Keratinocyte (primary cell): ENCODE data around the gene TLCD3B. TPM values are rescaled to one million over a fixed set of nuclear protein-coding genes. Genes with fewer than 3 reads are reported as not detected.

Source experiments
- DNase-seq: peaks from one replicate; pipeline ENCODE4 v3.0.0-alpha.2; 2011; ENCODE audit warnings: low read depth, missing footprints, low spot score
- FAIRE-seq: peaks from 2 replicates; lab custom pipeline; 2011; peaks lifted over from hg19 to GRCh38; lab: Jason Lieb, UNC
- H2AFZ ChIP-seq: 2 replicates; pipeline ENCODE4 v1.6.0; 2012; ENCODE audit warnings: low read length, control low read depth, inconsistent platforms; ENCODE audit not compliant: control insufficient read depth
- H3K27ac ChIP-seq: 2 replicates; pipeline ENCODE4 v1.5.1; 2011; ENCODE audit warnings: low read length; ENCODE audit not compliant: control insufficient read depth, insufficient read depth
- H3K27me3 ChIP-seq: 3 replicates; pipeline ENCODE4 v1.6.0; 2011; ENCODE audit warnings: low read length; ENCODE audit not compliant: control insufficient read depth, insufficient read depth; ENCODE audit errors: extremely low read depth
- H3K36me3 ChIP-seq, 2 experiments: 2 replicates in 1 of 2; 3 replicates in 1 of 2; pipeline ENCODE4 v1.5.1; 2011; ENCODE audit warnings: low read length in 2 of 2, mild to moderate bottlenecking in 1 of 2; ENCODE audit not compliant: control insufficient read depth in 2 of 2, insufficient read depth in 2 of 2; ENCODE audit errors: extremely low read depth in 1 of 2
- H3K4me1 ChIP-seq: 3 replicates; pipeline ENCODE4 v1.5.1; 2011; ENCODE audit warnings: low read length; ENCODE audit not compliant: control insufficient read depth, insufficient read depth; ENCODE audit errors: extremely low read depth
- H3K4me2 ChIP-seq: 3 replicates; pipeline ENCODE4 v1.6.0; 2011; ENCODE audit warnings: low read depth, low read length; ENCODE audit not compliant: control insufficient read depth, insufficient read depth; ENCODE audit errors: extremely low read depth
- H3K4me3 ChIP-seq, 3 experiments: fragments of 200-600 bp in 1 of 3; sonication (generic) in 1 of 3; 2 replicates in 2 of 3; 3 replicates in 1 of 3; pipeline ENCODE4 v1.5.1; 2011 to 2016; ENCODE audit warnings: low read length in 3 of 3, mild to moderate bottlenecking in 3 of 3, control low read depth in 2 of 3, inconsistent platforms in 1 of 3, low read depth in 1 of 3, mixed read lengths in 1 of 3, mixed run types in 1 of 3, moderate library complexity in 1 of 3; ENCODE audit not compliant: control insufficient read depth in 2 of 3, insufficient read depth in 2 of 3; ENCODE audit errors: extremely low read depth in 1 of 3
- H3K79me2 ChIP-seq: 2 replicates; pipeline ENCODE4 v1.6.0; 2012; ENCODE audit warnings: low read length; ENCODE audit not compliant: control insufficient read depth, insufficient read depth
- H3K9ac ChIP-seq: 3 replicates; pipeline ENCODE4 v1.6.0; 2011; ENCODE audit warnings: low read length; ENCODE audit not compliant: control insufficient read depth, insufficient read depth; ENCODE audit errors: extremely low read depth
- H3K9me1 ChIP-seq: 3 replicates; pipeline ENCODE4 v1.6.0; 2011; ENCODE audit warnings: low read length; ENCODE audit not compliant: control insufficient read depth, insufficient read depth; ENCODE audit errors: extremely low read depth
- H3K9me3 ChIP-seq: 2 replicates; pipeline ENCODE4 v1.5.1; 2012; ENCODE audit warnings: low read depth, low read length; ENCODE audit not compliant: control insufficient read depth
- H4K20me1 ChIP-seq: 3 replicates; pipeline ENCODE4 v1.6.0; 2011; ENCODE audit warnings: low read length; ENCODE audit not compliant: control insufficient read depth, insufficient read depth; ENCODE audit errors: extremely low read depth
- EZH2 ChIP-seq: IDR thresholded peaks from one replicate; pipeline ENCODE4 v1.6.1; 2012; ENCODE audit warnings: inconsistent platforms, mild to moderate bottlenecking, low read length, moderate library complexity
- dilution Hi-C: fragments of 300-500 bp; cut with MboI; formaldehyde crosslinking; loops from one replicate; pipeline ENCODE4 v1.7.0; 2020; ENCODE audit warnings: low sequenced_read_pairs; ENCODE audit not compliant: extremely low pct_ligation_motif_present
- polyA plus RNA-seq, 5 experiments: library from polyadenylated mRNA; depleted of rRNA in 3 of 5; stranded (reverse) in 3 of 5; stranded (forward) in 1 of 5; unstranded in 1 of 5; fragments of >200 nt; gene quantifications; 1 replicate in 1 of 5; 2 replicates in 3 of 5; 3 replicates in 1 of 5; pipeline versions ENCODE4 v1.2.1 to v1.2.3, GENCODE V29; 2011 to 2012; ENCODE audit warnings: missing spikeins in 2 of 5, low read depth in 1 of 5, low replicate concordance in 1 of 5
- TF ChIP-seq, protein P1 (sequence below), 3 experiments: IDR thresholded peaks in 1 of 3; conservative IDR thresholded peaks in 1 of 3; optimal IDR thresholded peaks in 1 of 3; 2 replicates in 2 of 3; 3 replicates in 1 of 3; pipeline versions ENCODE3 to v1.5.1; 2011; ENCODE audit warnings: low read length in 3 of 3, mild to moderate bottlenecking in 3 of 3, moderate library complexity in 2 of 3, control low read depth in 1 of 3, inconsistent platforms in 1 of 3; ENCODE audit not compliant: insufficient read depth in 2 of 3; ENCODE audit errors: extremely low read depth in 1 of 3

TLCD3B gene
- polyA plus RNA-seq, 1 donor (not counting 4 experiments of a cell fraction or from before 2014, with no cell fraction given): not detected

DNA sequence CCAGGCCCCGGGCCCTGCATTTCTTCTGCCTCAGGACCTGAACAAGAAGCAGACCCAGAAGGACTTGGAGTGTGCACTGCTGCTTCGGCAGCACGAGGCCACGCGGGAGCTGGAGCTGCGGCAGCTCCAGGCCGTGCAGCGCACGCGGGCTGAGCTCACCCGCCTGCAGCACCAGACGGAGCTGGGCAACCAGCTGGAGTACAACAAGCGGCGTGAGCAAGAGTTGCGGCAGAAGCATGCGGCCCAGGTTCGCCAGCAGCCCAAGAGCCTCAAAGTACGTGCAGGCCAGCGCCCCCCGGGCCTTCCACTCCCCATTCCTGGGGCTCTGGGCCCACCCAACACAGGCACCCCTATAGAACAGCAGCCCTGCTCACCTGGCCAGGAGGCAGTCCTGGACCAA, 44.8 kb downstream of the TLCD3B start:
- H3K9me1 ChIP-seq: no peaks in the 10 kb centered on the region
- H3K4me3 ChIP-seq: no peak overlapping the region
- no peak for DNase-seq
- no peak for FAIRE-seq
- no peak overlapping the region for H3K27ac ChIP-seq
- no peaks in the 10 kb centered on the region for H3K9me3 ChIP-seq
- H3K4me2 ChIP-seq: no peak overlapping the region
- H3K36me3 ChIP-seq: peaks cover 50 to 66% of the 10 kb centered on the region in 2 experiments
- H2AFZ ChIP-seq: no peak overlapping the region
- dilution Hi-C loops: no loop called here
- no peaks in the 10 kb centered on the region for H3K79me2 ChIP-seq
- TF ChIP-seq EZH2: no peak
- TF ChIP-seq, protein P1, sequence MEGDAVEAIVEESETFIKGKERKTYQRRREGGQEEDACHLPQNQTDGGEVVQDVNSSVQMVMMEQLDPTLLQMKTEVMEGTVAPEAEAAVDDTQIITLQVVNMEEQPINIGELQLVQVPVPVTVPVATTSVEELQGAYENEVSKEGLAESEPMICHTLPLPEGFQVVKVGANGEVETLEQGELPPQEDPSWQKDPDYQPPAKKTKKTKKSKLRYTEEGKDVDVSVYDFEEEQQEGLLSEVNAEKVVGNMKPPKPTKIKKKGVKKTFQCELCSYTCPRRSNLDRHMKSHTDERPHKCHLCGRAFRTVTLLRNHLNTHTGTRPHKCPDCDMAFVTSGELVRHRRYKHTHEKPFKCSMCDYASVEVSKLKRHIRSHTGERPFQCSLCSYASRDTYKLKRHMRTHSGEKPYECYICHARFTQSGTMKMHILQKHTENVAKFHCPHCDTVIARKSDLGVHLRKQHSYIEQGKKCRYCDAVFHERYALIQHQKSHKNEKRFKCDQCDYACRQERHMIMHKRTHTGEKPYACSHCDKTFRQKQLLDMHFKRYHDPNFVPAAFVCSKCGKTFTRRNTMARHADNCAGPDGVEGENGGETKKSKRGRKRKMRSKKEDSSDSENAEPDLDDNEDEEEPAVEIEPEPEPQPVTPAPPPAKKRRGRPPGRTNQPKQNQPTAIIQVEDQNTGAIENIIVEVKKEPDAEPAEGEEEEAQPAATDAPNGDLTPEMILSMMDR (optimal IDR thresholded peaks at IDR 0.05 in 1 of 3, IDR thresholded peaks at IDR 0.05 in 1 of 3, conservative IDR thresholded peaks at IDR 0.05 in 1 of 3; ENCODE audit: extremely low read depth in 1 of 3, insufficient read depth in 2 of 3, low read length in 3 of 3): no peak
- no peaks in the 10 kb centered on the region for H4K20me1 ChIP-seq
- no peak overlapping the region for H3K9ac ChIP-seq
- no peaks in the 10 kb centered on the region for H3K4me1 ChIP-seq
- H3K27me3 ChIP-seq: no peaks in the 10 kb centered on the region

DNA sequence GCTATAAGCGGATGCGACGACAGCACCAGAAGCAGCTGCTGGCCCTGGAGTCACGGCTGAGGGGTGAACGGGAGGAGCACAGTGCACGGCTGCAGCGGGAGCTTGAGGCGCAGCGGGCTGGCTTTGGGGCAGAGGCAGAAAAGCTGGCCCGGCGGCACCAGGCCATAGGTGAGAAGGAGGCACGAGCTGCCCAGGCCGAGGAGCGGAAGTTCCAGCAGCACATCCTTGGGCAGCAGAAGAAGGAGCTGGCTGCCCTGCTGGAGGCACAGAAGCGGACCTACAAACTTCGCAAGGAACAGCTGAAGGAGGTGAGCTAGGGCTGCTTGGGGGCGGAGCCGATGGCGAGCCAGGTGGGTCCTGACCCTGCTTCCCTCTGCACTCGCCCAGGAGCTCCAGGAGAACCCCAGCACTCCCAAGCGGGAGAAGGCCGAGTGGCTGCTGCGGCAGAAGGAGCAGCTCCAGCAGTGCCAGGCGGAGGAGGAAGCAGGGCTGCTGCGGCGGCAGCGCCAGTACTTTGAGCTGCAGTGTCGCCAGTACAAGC, 45.7 kb downstream of the TLCD3B start:
- DNase-seq: no peak
- no peaks in the 10 kb centered on the region for H3K4me1 ChIP-seq
- H3K27ac ChIP-seq: no peak overlapping the region
- TF ChIP-seq, protein P1 (optimal IDR thresholded peaks at IDR 0.05 in 1 of 3, IDR thresholded peaks at IDR 0.05 in 1 of 3, conservative IDR thresholded peaks at IDR 0.05 in 1 of 3; ENCODE audit: extremely low read depth in 1 of 3, insufficient read depth in 2 of 3, low read length in 3 of 3): no peak
- TF ChIP-seq EZH2: no peak
- no peak overlapping the region for H2AFZ ChIP-seq
- H3K79me2 ChIP-seq: no peaks in the 10 kb centered on the region
- no peak for FAIRE-seq
- no peaks in the 10 kb centered on the region for H3K9me1 ChIP-seq
- H3K4me3 ChIP-seq: no peak overlapping the region
- H3K36me3 ChIP-seq: peaks cover 49 to 63% of the 10 kb centered on the region in 2 experiments
- no peak overlapping the region for H3K4me2 ChIP-seq
- H3K9ac ChIP-seq: no peak overlapping the region
- dilution Hi-C loops: no loop called here
- H3K27me3 ChIP-seq: no peaks in the 10 kb centered on the region
- no peaks in the 10 kb centered on the region for H3K9me3 ChIP-seq
- H4K20me1 ChIP-seq: no peaks in the 10 kb centered on the region
